ENCODE data around the gene SLC66A1.

Gene SLC66A1

GRCh38 chr1:19343617-19344350, 31.7 kb downstream of the SLC66A1 start:
- DNase-seq (ENCODE audit: low spot score), result no peak

DNA sequence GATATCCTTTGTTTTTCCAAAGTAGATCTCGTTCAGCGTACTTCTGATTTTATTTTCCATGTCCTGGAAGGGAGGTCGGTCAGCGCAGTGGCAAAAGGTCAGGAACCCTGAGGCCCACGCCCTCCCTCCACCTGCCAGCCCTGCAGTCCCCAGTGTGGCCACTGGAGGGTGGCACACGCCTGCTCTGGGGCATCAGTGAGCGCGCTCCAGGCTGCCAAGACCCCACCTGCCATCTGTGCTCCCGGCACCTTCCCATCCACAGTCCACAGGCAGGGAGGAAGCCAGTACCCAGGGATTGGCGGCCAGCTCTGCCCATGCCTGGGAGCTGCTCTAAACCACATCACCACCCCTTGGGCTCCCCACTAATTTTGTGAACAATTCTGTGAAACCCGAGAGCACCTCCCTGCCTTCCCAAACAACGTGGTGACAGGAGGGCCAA, 32.3 kb downstream of the SLC66A1 start:
- peak; percentile 88 for DNase-seq (ENCODE audit: low spot score)

DNA sequence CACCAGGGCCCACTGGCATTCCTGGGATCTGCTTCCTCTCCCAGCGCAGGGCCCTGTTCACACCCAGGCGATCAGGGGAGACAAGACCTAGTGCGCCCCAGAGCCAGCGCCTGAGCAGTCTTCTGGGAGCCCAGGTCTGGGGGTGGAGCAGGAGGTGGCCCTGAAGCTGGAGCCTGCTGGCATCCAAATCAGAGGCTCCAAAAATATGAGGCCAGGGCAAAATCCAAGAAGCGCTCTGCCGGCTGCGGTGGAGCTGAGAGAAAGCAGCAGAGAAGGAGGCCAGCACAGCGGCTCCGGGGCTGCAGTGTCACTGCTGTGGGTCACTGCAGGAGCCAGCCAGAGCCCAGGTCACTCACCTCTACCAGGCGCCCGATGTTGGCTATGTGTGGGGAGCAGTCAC, 32.7 kb downstream of the SLC66A1 start:
- no peak for DNase-seq (ENCODE audit: low spot score)

GRCh38 chr1:19345391-19345790, 33.3 kb downstream of the SLC66A1 start:
- DNase-seq (ENCODE audit: low spot score), result no peak

GRCh38 chr1:19346026-19346425, 33.9 kb downstream of the SLC66A1 start:
- no peak for DNase-seq (ENCODE audit: low spot score)

DNA sequence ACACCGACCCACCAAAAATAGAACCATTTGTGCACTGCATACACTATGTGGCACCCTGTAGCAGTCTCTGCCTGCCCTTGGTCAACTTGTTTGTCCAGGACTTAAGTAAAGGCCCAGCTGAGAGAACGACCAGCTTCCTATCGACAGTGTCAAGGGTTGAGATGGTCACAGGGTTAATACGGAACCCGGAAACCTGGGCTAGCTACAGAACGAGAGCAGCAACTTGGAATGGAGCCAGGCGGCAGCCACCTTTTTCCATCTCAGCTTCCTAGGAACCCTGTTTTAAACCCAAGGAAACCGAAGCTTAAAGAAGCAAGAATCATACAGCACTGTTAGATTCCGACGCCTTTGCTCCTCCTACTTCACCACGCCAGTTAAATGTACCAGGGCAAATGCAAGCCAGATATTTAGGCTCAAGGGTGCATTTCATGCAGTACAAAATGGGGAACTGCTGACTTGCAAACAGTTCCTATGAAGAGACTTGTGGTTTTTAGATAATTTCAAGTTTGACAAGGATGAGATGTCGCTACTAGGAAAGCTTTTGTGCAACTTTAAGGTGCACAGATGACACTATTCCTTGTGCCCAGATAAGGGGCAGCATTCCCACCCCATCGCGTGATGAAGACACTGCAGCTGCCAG, 35.5 kb downstream of the SLC66A1 start:
- DNase-seq (ENCODE audit: low spot score), result no peak

GRCh38 chr1:19348441-19349198, 36.5 kb downstream of the SLC66A1 start:
- DNase-seq (ENCODE audit: low spot score), result no peak

- DNase-seq (ENCODE audit: low spot score), result no peak
These were observed 37.9 kb downstream of the SLC66A1 start for GRCh38 chr1:19349999-19350398.

- DNase-seq (ENCODE audit: low spot score), result no peak
These were observed 38.4 kb downstream of the SLC66A1 start for GRCh38 chr1:19350566-19350965.

GRCh38 chr1:19351873-19352272, 39.7 kb downstream of the SLC66A1 start:
- DNase-seq (ENCODE audit: low spot score), result no peak

DNA sequence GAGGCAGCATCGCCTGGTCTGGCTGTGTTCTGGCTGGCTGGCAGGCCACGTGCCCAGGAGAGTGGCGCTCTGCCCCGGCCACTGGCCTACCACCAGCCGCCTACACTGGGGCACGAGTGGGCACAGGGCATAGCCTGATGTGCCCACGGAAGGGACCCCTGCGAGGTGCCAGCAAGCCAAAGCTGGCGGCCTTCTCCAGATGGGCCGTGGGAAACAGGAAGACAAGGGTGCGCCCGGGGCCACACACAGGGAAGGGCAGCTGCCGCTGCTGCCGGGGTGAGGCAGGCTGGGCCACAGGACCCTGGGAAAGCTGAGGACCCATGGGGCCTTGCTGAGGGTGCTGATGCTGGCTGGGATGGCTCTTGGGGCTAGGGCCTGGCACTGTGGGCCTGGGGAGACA, 40.7 kb downstream of the SLC66A1 start:
- DNase-seq (ENCODE audit: low spot score), result no peak

DNA sequence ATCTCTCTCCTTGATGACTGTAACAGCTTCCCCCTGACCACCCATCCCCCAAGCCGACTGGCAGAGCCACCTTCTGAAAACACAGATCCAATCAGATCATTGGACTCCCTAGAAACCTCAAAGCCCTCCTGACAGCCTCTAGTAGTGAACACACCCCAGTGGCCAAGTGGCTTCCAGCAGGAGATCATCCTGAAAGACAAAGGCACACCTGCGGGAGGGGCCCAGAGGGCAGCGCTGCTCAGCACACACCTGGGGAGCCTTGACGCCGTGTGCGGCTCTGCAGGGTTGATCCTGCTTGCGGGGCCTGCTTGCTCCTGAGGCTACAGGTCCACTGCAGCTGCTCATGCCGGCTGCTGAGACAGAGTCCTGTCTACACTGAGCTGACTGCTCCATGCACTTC, 41.5 kb downstream of the SLC66A1 start:
- no peak for DNase-seq (ENCODE audit: low spot score)

DNA sequence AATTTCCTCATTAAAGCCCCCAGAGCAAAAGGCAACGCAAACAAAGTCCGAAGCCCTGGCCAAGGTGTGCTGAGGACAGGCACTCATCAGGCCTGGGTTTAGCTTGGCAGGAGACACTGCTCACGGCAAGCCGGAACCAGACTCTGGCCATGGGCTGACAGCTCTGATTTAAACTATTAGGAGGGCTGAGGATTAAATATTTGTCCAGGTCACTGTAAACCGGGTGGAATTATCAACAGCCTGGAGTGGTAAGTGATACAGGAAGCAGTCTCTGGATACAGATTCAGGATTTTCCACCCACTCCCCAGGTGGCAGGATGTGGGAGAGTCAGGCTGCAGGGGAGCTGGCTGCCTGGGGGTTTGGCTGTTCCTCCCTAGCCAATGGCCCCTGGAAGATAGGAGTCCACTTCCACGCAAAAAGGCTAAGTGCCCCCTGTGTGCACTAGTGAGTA, 42.4 kb downstream of the SLC66A1 start:
- no peak for DNase-seq (ENCODE audit: low spot score)

DNA sequence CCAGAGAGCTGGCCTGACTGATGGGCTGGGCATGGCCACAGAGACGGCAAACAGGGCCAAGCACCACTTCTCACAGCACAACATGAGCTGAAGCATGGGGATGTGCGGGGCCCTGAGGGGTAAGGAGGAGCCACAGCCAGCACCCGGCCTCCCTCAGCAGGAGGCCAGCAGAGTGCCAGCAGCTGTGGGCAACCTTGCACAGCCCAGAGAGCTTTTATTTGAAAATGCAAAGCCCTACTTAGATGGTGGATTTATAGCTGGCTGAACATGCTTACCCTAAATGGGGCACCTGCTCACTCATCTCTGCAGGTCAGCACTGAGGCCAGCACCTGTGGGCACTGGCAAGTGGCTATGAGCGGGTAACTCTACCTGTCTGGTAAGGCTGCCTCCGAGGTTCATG, 44.1 kb downstream of the SLC66A1 start:
- no peak for DNase-seq (ENCODE audit: low spot score)

DNA sequence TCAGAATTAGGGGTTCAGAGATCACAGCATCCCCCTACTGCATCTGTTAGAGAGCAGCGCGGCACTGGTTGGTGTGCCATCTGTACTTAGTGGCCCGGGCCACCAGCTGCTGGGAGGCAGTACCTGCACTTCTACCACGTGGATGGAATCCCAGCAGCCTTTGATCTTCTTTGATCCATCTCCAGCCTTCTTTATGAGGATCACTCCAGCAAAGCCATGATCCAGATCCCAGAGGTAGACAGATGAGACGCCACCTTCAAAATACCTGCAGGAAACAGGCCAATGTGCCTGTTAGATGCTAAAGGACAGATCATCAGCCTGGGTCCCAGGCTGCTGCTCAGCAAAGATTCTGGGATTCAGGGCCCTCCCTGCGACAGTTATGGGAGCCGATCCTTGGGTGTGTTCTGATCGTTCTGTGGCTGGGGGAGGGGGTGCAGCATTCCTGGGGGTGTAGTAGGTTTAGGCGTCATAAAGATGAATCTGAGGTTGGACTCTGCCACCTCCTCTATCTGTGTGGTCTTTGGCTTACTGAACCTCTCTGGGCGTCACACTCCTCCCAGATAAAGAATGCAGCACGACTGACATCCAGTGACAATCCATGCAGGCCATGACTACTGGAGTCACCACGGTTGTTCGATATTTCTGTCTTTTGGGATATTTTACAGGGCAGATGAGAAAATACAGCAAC, 45.3 kb downstream of the SLC66A1 start:
- no peak for DNase-seq (ENCODE audit: low spot score)

- no peak for DNase-seq (ENCODE audit: low spot score)
These were observed 46.6 kb downstream of the SLC66A1 start for GRCh38 chr1:19358710-19359109.

DNA sequence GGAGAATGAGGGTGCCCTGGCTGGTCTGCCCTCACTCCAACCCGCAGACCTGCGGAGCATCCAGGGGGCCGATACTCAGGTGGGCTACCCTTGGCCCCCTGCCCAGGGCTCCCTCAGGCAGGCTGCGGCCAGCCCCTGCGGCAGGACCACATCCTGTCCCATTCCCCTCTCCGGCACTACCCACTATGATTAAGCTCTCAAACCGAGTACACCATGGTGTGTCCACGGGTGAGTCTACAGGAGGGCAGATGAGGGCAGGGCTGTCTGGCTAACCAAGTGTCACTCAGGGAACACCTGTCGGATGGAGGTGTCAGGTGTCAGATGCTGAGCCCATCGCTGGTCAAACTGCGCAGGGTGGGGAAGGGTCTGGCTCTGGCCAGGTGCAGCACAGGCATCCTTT, 47.2 kb downstream of the SLC66A1 start:
- no peak for DNase-seq (ENCODE audit: low spot score)

GRCh38 chr1:19360016-19360415, 47.9 kb downstream of the SLC66A1 start:
- no peak for DNase-seq (ENCODE audit: low spot score)

GRCh38 chr1:19360432-19360831, 48.3 kb downstream of the SLC66A1 start:
- DNase-seq (ENCODE audit: low spot score), result no peak

DNA sequence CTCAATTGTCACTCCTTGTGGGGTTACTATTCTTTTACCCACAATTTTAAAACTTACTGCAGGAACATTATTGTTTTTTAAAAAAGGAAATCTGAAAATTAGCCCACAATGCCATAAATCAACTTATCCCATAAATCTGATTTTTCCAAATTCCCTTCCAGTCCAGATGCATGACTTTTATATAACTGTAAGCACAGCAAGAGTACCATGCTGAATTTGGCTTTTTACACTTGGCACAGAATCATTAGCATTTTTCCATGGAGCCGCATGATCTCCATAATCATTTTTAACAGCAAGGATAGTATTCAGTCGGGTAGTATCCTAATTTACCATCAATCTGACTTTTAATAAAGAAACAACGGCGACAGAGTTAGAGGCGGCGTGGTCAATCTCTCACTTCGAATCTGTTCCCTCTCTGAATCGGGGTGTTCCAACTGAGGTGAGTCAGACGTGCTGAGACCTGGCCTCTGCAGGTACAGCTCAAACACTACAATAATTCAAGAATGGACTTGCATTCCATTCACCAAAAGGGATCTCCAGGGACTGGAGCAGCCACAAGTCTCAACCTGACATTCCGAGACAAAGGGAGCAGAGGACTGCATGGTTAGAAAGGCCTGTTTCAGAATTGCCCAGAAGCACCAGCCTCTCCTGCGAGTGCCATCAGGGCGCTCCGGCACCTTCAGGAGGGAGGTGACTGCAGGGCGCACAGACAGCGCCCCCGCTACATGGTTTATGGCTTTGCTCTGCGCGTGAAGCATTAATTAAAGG, 48.9 kb downstream of the SLC66A1 start:
- DNase-seq (ENCODE audit: low spot score), result no peak

DNA sequence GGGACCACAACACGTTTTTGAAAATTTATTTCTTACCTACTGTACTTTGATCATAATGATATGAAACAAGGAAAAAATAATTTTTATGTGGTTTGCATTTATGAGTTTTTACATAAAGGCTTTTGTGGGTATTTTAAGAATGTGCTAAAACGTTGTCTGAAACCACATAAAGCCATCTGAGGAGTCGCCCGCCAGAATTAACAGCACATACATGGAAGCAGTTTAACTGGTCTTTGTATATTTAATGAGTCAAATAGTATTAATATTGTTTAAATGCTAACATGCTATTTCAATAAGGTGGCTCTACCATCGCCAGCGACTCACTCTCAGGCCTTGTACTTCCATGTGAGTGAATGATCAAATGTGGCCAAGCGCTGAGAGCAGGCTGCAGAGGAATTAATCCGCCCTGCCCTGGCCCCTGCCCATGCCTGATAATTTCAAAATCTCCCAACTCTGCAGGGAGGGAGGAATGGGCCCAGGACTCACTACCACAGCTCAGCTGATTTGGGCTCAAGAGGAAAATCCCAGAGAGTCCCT, 49.6 kb downstream of the SLC66A1 start:
- no peak for DNase-seq (ENCODE audit: low spot score)

Data from D341Med (cell line).